Osteoblast (primary cell): ENCODE measurements around the gene ADNP2. TPM values are rescaled to one million over a fixed set of nuclear protein-coding genes. Genes with fewer than 3 reads are reported as not detected.

Experiments used
- DNase-seq: peaks from one replicate; pipeline ENCODE4 v3.0.0; 2011; ENCODE audit warnings: low spot score, mixed read lengths; ENCODE audit not compliant: insufficient read length; ENCODE audit errors: missing footprints
- H2AFZ ChIP-seq: 2 replicates; pipeline ENCODE4 v1.6.0; 2011; ENCODE audit warnings: mild to moderate bottlenecking, low read length
- H3K27ac ChIP-seq: 2 replicates; pipeline ENCODE4 v1.5.1; 2011; ENCODE audit warnings: mild to moderate bottlenecking, low read depth, low read length, moderate library complexity
- H3K27me3 ChIP-seq: 2 replicates; pipeline ENCODE4 v1.6.0; 2012; ENCODE audit warnings: mild to moderate bottlenecking, control low read depth, inconsistent platforms, low read length, moderate library complexity; ENCODE audit not compliant: insufficient read depth
- H3K36me3 ChIP-seq: 2 replicates; pipeline ENCODE4 v1.5.1; 2011; ENCODE audit warnings: mild to moderate bottlenecking, low read length, control low read depth, moderate library complexity; ENCODE audit not compliant: insufficient read depth
- H3K4me1 ChIP-seq: 2 replicates; pipeline ENCODE4 v1.5.1; 2011; ENCODE audit warnings: mild to moderate bottlenecking, low read length, control low read depth, moderate library complexity; ENCODE audit not compliant: insufficient read depth
- H3K4me2 ChIP-seq: 2 replicates; pipeline ENCODE4 v1.6.0; 2011; ENCODE audit warnings: mild to moderate bottlenecking, low read length; ENCODE audit not compliant: insufficient read depth
- H3K4me3 ChIP-seq: fragments of 200-600 bp; sonication (generic); 3 replicates; pipeline ENCODE4 v1.5.1; 2012; ENCODE audit warnings: mild to moderate bottlenecking, low read length, inconsistent platforms; ENCODE audit not compliant: insufficient read depth
- H3K79me2 ChIP-seq: 2 replicates; pipeline ENCODE4 v1.6.0; 2012; ENCODE audit warnings: mild to moderate bottlenecking, low read length, control low read depth, inconsistent platforms; ENCODE audit not compliant: insufficient read depth
- H3K9me3 ChIP-seq: 2 replicates; pipeline ENCODE4 v1.5.1; 2011; ENCODE audit warnings: low read depth, low read length, control low read depth
- H4K20me1 ChIP-seq: 2 replicates; pipeline ENCODE4 v1.6.0; 2012; ENCODE audit warnings: mild to moderate bottlenecking, low read length, control low read depth; ENCODE audit not compliant: insufficient read depth
- CTCF ChIP-seq: IDR thresholded peaks from 2 replicates; pipeline ENCODE4 v1.5.1; 2011; ENCODE audit warnings: mild to moderate bottlenecking, low read depth, low read length, moderate library complexity; ENCODE audit errors: extremely low read depth
- total RNA-seq: library from RNA; depleted of rRNA; stranded (reverse); fragments of >200 nt; gene quantifications from 2 replicates; pipeline ENCODE4 v1.2.3, GENCODE V29; 2012

The ADNP2 gene
- total RNA-seq, 1 donor, result 22.1 TPM

DNA sequence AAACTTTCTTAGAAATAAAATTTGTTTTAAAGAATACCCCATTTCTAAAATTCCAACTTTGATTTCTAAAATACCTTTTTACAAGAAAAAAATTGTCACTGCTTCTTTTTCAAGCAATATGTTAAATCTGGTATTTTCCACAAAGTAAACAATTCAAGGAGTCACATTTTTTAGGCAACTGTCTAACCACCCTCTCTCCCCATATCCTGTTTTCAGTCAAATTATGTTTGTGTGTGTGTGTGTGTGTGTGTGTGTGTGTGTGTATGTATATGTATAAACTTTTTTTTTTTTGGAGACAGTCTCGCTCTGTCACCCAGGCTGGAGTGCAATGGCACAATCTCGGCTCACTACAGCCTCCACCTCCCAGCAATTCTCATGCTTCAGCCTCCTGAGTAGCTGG, 59.3 kb downstream of the ADNP2 start:
- DNase-seq, result no peak
- no peaks in the 10 kb centered on the region for H3K27me3 ChIP-seq
- no peaks in the 10 kb centered on the region for H4K20me1 ChIP-seq
- H3K4me3 ChIP-seq, result no peak overlapping the region
- H3K4me2 ChIP-seq, result no peak overlapping the region
- H3K4me1 ChIP-seq, result peaks cover 6% of the 10 kb centered on the region
- H3K9me3 ChIP-seq, result no peaks in the 10 kb centered on the region
- H2AFZ ChIP-seq, result no peak overlapping the region
- no peak for TF ChIP-seq CTCF
- H3K79me2 ChIP-seq, result no peaks in the 10 kb centered on the region
- H3K36me3 ChIP-seq, result no peaks in the 10 kb centered on the region
- H3K27ac ChIP-seq, result no peak overlapping the region

- no peaks in the 10 kb centered on the region for H3K36me3 ChIP-seq
- no peak overlapping the region for H3K27ac ChIP-seq
- no peak overlapping the region for H2AFZ ChIP-seq
- DNase-seq, result no peak
- H3K4me1 ChIP-seq, result peaks cover 6% of the 10 kb centered on the region
- TF ChIP-seq CTCF, result no peak
- H3K79me2 ChIP-seq, result no peaks in the 10 kb centered on the region
- H3K27me3 ChIP-seq, result no peaks in the 10 kb centered on the region
- no peaks in the 10 kb centered on the region for H3K9me3 ChIP-seq
- H4K20me1 ChIP-seq, result no peaks in the 10 kb centered on the region
- no peak overlapping the region for H3K4me3 ChIP-seq
- H3K4me2 ChIP-seq, result no peak overlapping the region
Observed at GRCh38 chr18:80168982-80169381, 59.9 kb downstream of the ADNP2 start.

DNA sequence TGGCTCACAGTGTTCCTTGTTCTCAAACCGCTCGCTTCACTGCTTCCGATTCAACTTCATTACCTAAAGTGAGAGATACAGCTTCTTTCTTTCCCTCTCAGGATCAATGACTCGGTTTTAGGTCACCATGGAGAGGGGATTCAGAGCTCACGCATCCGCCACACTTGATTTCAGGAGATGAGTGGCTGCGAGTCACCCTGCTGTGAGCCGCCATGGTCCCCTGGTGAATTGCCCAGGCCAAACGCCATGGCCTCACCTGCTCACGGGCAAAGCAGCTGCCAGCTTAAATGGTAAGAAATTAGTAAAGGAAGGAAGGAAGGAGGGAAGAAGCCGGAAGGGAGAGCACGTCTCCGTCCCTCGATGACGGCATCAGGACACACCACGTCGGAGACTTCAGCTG, 60.5 kb downstream of the ADNP2 start:
- Histone ChIP-seq H2AFZ (no peak overlapping the region), H4K20me1 (no peaks in the 10 kb centered on the region), H3K27ac (no peak overlapping the region), H3K27me3 (no peaks in the 10 kb centered on the region), H3K4me2 (no peak overlapping the region), H3K36me3 (no peaks in the 10 kb centered on the region), H3K79me2 (no peaks in the 10 kb centered on the region), H3K4me1 (peaks cover 6% of the 10 kb centered on the region), H3K4me3 (no peak overlapping the region), H3K9me3 (no peaks in the 10 kb centered on the region)
- TF ChIP-seq CTCF, result no peak
- DNase-seq, result peak; percentile 63

DNA sequence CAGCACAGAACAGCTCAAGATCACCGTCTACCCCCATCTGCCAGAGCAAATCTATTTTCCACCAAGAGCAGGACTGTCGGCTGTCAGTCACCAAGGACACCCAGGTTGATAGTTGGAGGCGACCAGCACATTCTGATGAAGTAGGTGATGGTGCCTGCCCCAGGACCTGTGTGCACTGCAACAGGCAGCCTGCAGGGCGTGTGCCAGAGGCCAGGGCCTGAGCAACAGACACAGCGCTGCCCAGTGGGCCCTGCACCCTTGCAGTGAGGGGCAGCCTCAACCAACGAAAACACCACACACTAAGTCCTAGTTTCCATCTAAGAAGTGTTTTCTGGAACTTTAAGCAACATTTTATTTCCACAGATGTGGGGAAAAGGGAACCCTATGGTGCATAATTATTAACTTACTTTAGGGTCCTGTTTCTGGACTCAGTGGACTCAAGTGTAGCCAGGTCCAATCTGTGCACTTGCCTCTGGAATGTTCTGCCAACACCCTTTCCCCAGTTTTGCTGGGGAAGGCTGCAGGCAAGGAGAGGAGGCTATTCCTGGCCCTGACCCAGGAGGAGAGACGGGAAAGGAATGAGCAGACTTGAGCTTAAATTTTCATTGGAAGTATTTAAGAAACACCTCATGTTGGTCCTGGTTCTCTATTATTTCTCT, 61.5 kb downstream of the ADNP2 start:
- H4K20me1 ChIP-seq, result no peaks in the 10 kb centered on the region
- H3K36me3 ChIP-seq, result no peaks in the 10 kb centered on the region
- H3K27me3 ChIP-seq, result peaks cover 8% of the 10 kb centered on the region
- H3K9me3 ChIP-seq, result no peaks in the 10 kb centered on the region
- peak overlapping the region; percentile 80 for H3K4me2 ChIP-seq
- DNase-seq, result peak; percentile 84
- no peak for TF ChIP-seq CTCF
- H3K27ac ChIP-seq, result no peak overlapping the region
- H3K4me1 ChIP-seq, result peaks cover 6% of the 10 kb centered on the region
- no peak overlapping the region for H3K4me3 ChIP-seq
- H2AFZ ChIP-seq, result no peak overlapping the region
- no peaks in the 10 kb centered on the region for H3K79me2 ChIP-seq
